ENCODE data around the gene NHERF1. TPM values are rescaled to one million over a fixed set of nuclear protein-coding genes. Genes with fewer than 3 reads are reported as not detected.

Gene NHERF1
- polyA plus RNA-seq, 3 donors, result 18.7 to 45.0 (median 23.6) TPM

DNA sequence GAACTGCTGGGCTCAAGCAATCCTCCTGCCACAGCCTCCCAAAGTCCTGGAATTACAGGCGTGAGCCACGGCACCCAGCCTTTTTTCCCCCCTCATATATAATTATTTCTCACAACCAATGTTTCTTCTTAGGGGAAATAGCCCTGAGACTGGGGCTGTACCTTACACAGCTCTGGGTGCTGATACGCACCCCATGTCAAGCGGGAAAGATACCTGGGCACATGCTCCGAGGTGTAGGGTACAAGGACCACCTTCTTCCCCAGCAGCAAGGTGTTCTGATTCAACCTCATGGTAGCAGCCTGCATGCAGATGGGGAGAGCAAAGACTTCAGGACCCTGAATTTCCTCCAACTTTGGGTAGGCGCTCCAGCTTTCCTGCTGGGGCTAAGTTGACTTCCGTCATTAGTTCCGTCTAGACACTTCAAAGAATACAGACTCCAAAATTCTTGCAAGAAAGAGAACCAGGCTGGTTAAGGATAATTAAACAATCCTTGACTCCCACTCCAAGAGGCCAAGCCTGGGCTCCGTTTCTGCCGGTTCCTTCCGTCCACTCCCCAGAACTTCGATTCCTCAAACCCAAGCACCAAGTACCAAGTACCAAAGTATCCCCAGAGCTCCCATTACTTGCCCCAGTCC is 27.1 kb downstream of the NHERF1 start:
- WGBS, 3 donors, result 35 to 37% (median 36%) methylated on average over 12 of the region's 12 CpGs
- no peak overlapping the region for H3K27ac ChIP-seq (ENCODE audit: low read depth, low read length)

DNA sequence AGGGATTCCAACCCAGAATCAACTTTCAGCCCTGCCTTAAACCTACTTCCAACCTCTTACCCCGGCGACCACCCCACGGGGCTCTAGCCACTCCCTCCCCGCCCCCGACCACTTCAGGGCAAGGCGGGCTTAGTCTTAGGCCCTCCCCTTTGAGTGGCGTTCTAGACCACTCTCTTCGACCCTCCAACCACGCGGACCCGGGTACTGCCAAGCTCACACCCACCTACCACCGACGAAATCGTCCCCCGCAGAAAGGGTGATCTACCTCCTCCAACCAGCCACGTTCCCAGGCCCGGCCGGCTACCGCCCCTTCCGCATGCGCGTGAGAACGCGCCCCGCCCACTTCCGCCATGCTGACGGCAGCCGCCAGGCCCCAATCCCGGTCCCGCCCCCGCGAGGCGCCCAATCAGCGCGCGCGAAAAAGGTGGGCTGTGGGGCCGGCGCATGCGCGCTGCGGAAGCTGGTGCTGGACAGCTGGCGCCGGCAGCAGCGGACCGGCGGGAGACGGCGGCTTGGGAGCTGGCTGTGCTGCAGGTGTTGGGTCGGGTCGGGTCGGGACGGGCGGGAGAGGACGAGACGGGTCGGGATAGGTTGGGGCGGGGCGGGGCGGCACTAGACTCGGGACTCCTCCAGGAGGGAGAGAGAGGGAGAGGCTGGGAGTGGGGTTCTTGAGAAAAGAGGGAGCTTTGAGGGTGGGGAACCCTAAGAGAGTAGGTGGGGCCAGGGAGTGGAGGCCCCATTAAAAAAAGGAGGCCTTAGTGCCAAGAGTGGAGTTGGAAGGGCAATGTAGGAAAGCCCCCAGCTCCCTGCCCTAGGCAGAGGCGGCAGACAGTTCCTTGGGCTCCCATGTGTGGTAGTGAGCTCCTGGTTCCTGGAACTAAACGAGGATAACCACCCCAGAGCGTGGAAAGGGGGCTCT is 27.9 kb downstream of the NHERF1 start, which contains the start of gene NAT9:
NAT9 (minus strand) TSS at position 302 of the 919 bp plus-strand sequence. CDS start 647 bp downstream, outside the sequence.
- WGBS, 3 donors, result 0 to 1% (median 1%) methylated on average over 56 to 64 of the region's 64 CpGs

DNA sequence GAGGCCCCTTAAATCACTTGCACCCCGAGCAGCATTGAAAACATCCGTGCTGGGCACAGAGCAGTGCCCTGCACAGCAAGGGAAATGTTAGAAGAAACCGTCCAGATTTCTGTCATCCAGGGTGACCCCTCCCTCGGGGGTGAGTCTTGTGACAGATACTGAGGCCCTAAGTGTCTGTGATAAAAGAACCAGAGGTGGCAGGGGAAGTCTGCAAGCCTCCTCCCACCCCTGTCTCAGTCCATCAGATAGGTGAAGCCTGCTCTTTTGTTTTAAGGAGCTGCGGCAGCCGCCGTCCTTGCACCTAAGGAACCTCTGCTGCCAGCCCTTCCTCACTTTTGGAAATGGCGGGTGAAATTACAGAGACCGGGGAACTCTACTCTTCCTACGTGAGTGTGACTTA is 28.6 kb downstream of the NHERF1 start:
- WGBS, 3 donors, result 26 to 44% (median 39%) methylated on average over 10 of the region's 10 CpGs
- H3K27ac ChIP-seq (ENCODE audit: low read depth, low read length), result no peak overlapping the region

More for the DNA sequence above, 27.9 kb downstream of the NHERF1 start, which contains the start of gene NAT9:
- no peak within 1 kb of the TSS for H3K27ac ChIP-seq (ENCODE audit: low read depth, low read length)

DNA sequence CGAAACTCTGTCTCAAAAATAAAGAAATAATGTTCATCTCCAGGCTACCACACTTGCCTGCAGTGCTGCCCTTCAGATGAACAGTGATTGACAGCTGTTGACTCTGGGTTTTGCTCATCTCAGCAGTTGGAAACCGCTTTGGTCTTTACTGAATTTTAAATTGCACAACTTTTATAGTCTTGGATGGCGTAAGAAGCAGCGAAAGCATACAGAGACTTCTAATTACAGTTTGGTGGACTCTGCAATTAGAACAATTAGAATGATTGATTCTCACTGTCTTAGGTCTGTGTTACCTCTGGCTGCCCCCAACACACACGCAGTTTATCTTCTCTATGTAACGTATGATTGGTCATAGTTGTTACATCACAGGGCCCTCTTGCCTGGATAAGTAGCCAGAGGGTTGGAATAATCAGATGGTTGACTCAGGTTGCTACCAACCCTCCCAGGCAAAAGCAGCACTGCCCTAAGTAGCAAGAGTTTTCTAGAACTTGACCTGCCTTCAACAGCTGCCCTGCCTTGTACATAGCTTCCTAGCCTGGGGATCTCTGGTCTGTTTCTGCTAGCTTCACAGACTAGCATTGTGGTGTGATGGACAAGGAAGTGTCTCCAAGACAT is 29.6 kb downstream of the NHERF1 start:
- no peak overlapping the region for H3K27ac ChIP-seq (ENCODE audit: low read depth, low read length)
- 52 to 82% (median 61%) methylated on average over 6 of the region's 6 CpGs for WGBS, 3 donors

DNA sequence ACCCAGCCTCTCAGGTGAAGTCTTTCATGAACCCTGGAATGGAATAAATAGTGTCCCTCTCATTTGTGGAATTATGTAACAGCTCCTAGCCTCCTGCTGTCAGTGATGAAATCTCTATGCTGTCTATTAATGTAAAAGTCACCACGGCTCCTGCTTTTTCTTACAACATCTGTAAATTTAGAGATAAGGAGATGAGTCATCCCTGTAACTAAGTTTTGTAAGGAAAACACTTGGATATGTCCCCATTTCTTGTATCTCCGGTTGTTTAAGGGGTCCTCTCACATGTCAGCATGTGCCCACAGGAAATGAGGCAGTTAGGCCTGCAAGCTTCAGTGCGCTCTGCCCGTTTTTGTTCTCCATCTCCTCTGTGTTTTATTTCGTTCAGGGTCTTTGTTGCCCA is 30.5 kb downstream of the NHERF1 start:
- WGBS, 3 donors, result 34 to 65% (median 42%) methylated on average over 5 of the region's 5 CpGs

DNA sequence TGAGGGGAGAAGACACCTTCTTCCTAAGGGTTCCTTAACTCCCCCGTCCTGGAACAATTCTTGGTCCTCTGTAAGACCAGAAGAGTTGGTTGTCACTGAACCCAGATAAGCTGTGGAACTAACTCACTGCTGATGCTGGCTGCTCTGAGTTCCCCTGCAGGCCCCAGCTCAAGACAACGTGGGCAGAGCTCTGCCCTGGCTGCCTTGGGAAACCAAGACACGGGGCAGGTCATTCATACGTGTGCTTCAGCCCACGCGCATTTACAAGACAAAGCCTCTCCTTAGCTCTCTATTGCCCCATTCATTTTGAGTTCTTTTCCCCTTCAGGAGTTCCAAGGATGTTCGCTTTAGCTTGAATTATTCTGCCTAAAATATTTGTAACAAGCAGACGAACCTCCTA is 31.1 kb downstream of the NHERF1 start:
- 66 to 85% (median 78%) methylated on average over 8 of the region's 8 CpGs for WGBS, 3 donors
- H3K27ac ChIP-seq (ENCODE audit: low read depth, low read length), result no peak overlapping the region

More for the DNA sequence above, 30.5 kb downstream of the NHERF1 start:
- H3K27ac ChIP-seq (ENCODE audit: low read depth, low read length), result no peak overlapping the region

DNA sequence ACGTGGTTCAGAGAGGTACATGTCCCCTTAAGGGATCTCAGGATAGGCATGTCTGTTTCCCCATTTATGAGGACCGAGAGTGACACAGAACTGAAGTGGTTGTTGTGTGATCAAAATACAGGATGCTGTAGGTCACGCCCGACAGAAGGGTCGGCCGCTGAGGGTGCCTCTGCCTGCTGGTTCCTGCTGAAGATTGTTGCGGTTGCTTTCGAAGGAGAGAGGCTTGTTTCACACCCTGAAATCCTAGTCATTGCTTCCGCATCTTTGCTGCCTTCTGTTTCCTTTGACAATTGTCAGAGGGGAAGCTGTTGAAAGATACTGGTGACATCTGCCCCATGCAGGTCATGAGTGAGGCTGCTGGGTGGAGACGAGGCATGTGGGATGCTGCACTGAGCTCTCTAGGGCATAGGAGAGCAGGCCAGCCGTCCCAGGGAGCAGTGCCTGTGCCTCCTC is 31.5 kb downstream of the NHERF1 start:
- 43 to 80% (median 49%) methylated on average over 11 of the region's 11 CpGs for WGBS, 3 donors
- H3K27ac ChIP-seq (ENCODE audit: low read depth, low read length), result no peak overlapping the region

DNA sequence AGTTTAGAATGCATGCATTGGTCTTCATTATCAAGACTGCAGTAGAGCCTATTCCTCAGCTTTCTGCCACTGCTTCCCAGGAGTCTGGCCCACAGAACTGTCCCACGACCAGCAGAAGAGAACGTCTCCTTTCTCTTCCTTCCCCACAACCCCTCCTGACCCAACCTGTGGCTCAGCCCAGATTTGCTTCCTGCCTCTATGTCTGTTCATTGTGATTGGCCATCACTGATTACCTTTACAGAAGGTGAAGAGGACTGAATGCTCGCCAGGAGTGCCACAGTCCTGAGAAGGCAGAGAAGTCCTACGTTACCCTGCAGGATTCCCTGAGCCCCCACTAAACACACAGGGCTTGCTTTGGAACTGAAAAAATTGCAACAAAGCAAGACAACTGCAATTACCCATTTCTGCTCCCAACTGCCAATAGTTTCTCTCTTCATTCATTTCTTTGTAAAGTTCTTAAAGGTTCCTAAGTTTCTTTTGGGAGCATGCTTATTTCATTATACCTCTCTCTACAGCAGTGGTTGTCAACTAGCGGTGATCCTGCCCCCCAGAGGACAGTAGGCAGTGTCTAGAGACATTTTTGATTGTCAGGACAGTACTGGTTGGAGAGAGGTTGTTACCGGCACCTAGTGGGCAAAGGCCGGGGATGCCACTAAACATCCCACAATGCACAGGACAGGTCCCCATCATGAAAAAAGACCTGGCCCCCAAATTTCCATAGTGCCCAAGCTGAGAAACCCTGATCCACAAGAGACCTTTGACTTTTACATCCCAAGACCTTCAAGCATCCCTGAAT is 32.2 kb downstream of the NHERF1 start:
- WGBS, 3 donors, result 55 to 63% (median 59%) methylated on average over 7 of the region's 7 CpGs
- H3K27ac ChIP-seq (ENCODE audit: low read depth, low read length), result no peak overlapping the region

DNA sequence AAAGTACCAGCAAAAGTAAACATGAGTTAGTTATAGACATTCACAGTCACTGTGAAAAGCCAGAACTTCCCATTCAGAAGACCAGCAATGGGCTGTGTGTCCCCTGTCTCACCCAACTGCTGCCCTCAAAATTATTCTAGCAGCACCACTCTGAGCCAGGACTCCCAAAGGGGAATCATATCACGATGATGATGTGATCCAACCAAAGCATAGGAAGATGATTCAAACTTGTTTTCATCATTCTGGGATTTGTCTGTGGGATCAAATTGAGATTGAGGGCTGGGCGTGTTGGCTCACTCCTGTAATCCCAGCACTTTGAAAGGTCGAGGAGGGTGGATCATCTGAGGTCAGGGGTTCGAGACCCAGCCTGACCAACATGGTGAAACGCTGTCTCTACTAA is 34.1 kb downstream of the NHERF1 start:
- no peak overlapping the region for H3K27ac ChIP-seq (ENCODE audit: low read depth, low read length)
- WGBS, 3 donors, result 84 to 91% (median 90%) methylated on average over 5 of the region's 5 CpGs

DNA sequence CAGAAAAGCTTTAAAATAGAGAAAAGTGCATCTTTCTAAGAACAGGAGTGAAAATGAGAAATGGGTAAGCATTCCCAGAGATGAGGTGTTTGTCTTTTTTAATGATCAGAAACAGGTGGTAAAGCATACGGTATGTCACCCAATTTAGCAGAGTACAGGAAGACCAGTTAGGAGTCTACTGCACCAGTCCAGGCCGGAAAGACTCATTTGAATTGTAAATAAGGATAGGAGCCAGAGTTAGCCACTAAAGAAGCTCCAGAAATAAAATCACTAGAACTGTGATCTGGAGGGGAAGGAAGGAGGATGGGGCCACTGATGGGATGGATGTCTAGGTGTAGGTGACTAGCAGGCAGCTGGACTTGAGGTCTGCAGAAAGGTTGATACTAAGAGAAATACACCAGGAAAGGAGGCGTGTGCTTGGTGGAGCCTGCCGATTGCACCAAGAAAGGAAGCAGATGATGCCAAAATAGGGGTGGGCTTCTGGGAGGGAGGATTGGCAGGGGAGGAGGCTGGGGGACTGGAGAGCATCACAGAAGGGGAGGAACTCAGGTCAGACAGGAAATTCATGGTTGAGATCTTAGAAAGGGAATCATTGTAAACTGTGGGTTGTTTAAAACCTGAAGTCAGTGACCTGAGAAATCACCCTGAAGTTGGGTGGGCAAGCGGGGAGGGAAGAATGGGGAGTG is 35.8 kb downstream of the NHERF1 start:
- H3K27ac ChIP-seq (ENCODE audit: low read depth, low read length), result no peak overlapping the region
- WGBS, 3 donors, result 75 to 85% (median 77%) methylated on average over 5 of the region's 5 CpGs

DNA sequence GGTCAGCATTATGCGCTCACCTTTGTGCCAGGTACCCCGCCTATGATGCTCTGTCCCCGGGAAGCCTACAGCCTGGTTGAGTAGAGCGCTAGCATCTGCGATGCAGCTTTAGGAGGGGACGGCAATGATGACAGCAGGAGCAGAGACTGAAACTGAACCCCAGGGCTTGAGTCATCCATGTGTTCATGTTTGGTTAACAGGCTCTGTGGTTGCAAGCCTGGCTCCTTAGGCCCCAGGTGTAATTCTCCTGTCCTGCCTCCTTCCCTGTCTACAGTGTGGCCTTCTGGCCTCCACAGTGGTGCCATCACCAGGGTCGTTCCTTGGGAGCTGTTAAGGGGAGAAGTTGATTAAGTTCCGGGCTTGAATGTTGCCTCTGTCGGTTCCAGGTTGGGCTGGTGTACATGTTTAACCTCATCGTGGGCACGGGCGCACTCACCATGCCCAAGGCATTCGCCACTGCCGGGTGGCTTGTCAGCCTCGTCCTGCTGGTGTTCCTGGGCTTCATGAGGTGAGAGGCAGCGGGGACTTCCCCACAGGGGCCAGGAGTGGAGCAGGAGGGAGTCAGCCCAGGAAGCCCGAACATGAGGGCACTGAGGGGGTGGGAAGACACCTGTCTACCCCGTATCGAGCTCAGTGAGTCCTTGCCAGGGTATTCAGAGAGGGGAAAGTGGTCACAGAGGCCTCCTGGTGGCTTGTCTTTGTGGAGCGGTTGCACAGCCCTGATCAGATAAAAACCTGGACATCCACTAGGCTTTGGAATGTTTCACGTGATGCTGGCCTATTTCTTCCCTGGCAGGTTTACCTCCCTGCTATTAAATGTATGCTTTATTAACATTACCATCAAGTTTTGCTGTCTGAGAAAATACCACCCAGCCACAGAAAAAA is 36.9 kb downstream of the NHERF1 start:
- no peak overlapping the region for H3K27ac ChIP-seq (ENCODE audit: low read depth, low read length)
- 78 to 87% (median 85%) methylated on average over 21 of the region's 21 CpGs for WGBS, 3 donors

DNA sequence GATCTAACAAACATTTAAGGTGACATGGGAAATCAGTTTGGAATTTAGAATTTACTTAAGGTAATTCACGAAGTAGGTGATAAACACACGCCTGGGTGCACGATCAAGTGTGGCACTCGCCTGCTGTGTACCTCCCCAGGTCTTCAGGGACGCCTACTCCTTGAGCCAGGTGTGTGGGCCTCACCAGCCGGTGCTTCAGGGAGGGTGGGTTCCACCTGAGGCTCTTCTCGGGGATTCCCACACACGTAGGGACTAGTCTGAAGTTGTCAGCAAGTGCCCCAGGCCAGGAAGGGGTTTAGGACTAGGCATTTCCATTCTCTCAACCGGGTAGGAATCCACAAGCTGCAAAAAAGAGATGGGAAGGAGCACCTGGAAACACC is 37.5 kb downstream of the NHERF1 start:
- 73 to 80% (median 76%) methylated on average over 9 of the region's 9 CpGs for WGBS, 3 donors
- no peak overlapping the region for H3K27ac ChIP-seq (ENCODE audit: low read depth, low read length)

DNA sequence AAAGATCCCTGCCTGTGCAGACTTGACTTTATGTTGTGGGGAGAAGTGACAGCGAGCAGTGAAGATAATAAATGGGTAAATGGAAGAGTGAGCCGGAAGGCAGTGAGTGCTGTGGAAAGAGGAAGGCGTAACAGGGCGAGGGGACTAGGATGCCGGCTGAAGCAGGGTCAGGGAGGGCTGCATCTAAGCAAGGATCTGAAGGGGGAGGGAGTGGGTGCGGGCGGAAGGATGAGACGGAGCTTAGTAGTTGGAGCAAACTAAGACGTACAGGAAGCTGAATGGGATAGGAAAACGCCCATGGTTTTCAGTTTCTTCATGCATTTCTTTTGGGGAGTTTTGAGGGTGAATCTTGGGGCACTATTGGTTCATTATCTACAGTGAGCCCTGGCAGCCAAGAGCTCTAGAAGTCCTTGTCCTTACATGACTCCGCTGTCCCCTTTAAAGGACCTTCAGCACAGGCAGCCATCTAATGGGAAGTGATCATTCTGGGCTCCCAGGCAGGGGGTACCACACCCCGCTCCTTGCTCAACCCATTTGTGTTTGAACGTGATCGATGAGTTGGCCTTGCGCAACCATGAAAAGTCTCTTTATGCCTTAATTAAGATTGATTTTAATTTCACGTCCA is 38.1 kb downstream of the NHERF1 start:
- 57 to 77% (median 68%) methylated on average over 16 of the region's 16 CpGs for WGBS, 3 donors
- no peak overlapping the region for H3K27ac ChIP-seq (ENCODE audit: low read depth, low read length)

DNA sequence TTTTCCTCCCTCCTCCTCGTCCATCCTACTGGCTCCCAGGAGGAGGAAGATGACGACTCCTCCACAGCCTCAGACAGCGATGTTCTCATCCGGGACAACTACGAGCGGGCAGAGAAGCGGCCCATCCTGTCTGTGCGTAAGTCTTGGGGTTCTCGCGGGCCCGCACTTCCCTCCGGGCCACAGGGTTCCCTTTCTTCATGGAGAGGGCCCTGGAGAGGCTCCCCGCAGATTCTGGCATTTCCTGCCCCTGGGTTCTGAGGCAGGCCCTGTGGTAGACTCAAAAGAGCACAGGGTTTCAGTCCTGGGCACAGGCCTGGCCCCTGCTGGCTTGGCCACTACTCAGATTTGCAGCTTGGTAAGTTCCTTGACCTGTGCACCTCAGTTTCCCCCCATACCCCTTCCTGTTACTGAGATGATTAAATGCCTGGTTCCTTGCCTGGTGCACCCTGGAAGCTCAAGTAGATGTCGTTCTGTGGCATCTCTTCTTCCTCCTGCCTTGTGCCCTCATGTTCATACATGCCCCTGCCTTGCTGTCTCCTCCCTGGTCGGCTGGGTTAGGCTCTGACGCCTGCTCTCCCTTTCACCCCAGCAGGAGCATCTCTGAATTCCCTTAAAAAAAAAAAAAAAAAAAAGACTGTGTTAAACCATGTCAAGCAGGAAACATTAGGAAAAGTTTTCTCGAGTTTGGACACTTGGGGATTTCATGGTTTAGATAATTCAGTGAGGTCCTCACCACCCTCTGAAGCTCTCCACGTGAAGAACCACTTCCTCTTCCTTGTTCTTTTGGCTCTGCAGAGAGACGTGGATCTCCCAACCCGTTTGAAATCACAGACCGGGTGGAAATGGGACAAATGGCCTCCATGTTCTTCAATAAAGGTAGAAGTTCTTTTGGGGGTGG is 42.0 kb downstream of the NHERF1 start:
- H3K27ac ChIP-seq (ENCODE audit: low read depth, low read length), result no peak overlapping the region

DNA sequence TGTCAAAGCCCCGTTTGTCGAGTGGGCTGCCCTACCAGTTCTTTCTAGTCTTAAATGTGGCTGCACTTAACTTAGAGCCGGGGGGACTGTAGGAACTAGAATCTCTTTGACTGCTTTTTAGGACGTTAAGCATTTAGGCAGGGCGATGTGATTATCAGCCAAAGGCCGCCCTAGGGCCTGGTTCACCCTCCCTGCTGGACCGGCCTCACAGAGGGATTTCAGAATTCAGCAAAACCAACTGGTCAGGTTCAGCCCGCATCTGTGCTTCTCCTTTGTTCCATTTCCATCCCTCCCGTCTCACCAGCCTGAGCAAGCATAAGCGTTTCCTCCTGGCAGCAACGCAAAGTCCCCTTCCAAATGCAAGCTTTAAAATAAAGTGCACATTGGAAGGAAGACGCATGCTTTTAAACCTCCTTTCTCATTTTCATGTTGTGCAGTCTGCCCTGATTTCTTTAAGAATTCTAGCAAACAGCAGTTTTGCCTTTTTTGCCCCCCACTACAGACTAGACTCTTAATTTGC is 44.2 kb downstream of the NHERF1 start:
- 89 to 96% (median 96%) methylated on average over 12 of the region's 12 CpGs for WGBS, 3 donors

More for the DNA sequence above, 42.0 kb downstream of the NHERF1 start:
- 70 to 85% (median 72%) methylated on average over 21 of the region's 21 CpGs for WGBS, 3 donors

More for the DNA sequence above, 44.2 kb downstream of the NHERF1 start:
- H3K27ac ChIP-seq (ENCODE audit: low read depth, low read length), result no peak overlapping the region
